Osteoblast (primary cell): ENCODE results near the gene STEAP3. TPM values are rescaled to one million over a fixed set of nuclear protein-coding genes. Genes with fewer than 3 reads are reported as not detected.

Source experiments
- DNase-seq: peaks from one replicate; pipeline ENCODE4 v3.0.0; 2011; ENCODE audit warnings: low spot score, mixed read lengths; ENCODE audit not compliant: insufficient read length; ENCODE audit errors: missing footprints
- H2AFZ ChIP-seq: 2 replicates; pipeline ENCODE4 v1.6.0; 2011; ENCODE audit warnings: mild to moderate bottlenecking, low read length
- H3K27ac ChIP-seq: 2 replicates; pipeline ENCODE4 v1.5.1; 2011; ENCODE audit warnings: mild to moderate bottlenecking, low read depth, low read length, moderate library complexity
- H3K27me3 ChIP-seq: 2 replicates; pipeline ENCODE4 v1.6.0; 2012; ENCODE audit warnings: mild to moderate bottlenecking, control low read depth, inconsistent platforms, low read length, moderate library complexity; ENCODE audit not compliant: insufficient read depth
- H3K36me3 ChIP-seq: 2 replicates; pipeline ENCODE4 v1.5.1; 2011; ENCODE audit warnings: mild to moderate bottlenecking, low read length, control low read depth, moderate library complexity; ENCODE audit not compliant: insufficient read depth
- H3K4me1 ChIP-seq: 2 replicates; pipeline ENCODE4 v1.5.1; 2011; ENCODE audit warnings: mild to moderate bottlenecking, low read length, control low read depth, moderate library complexity; ENCODE audit not compliant: insufficient read depth
- H3K4me2 ChIP-seq: 2 replicates; pipeline ENCODE4 v1.6.0; 2011; ENCODE audit warnings: mild to moderate bottlenecking, low read length; ENCODE audit not compliant: insufficient read depth
- H3K4me3 ChIP-seq: fragments of 200-600 bp; sonication (generic); 3 replicates; pipeline ENCODE4 v1.5.1; 2012; ENCODE audit warnings: mild to moderate bottlenecking, low read length, inconsistent platforms; ENCODE audit not compliant: insufficient read depth
- H3K79me2 ChIP-seq: 2 replicates; pipeline ENCODE4 v1.6.0; 2012; ENCODE audit warnings: mild to moderate bottlenecking, low read length, control low read depth, inconsistent platforms; ENCODE audit not compliant: insufficient read depth
- H3K9me3 ChIP-seq: 2 replicates; pipeline ENCODE4 v1.5.1; 2011; ENCODE audit warnings: low read depth, low read length, control low read depth
- H4K20me1 ChIP-seq: 2 replicates; pipeline ENCODE4 v1.6.0; 2012; ENCODE audit warnings: mild to moderate bottlenecking, low read length, control low read depth; ENCODE audit not compliant: insufficient read depth
- total RNA-seq: library from RNA; depleted of rRNA; stranded (reverse); fragments of >200 nt; gene quantifications from 2 replicates; pipeline ENCODE4 v1.2.3, GENCODE V29; 2012
- TF ChIP-seq, protein P1 (sequence below): IDR thresholded peaks from 2 replicates; pipeline ENCODE4 v1.5.1; 2011; ENCODE audit warnings: mild to moderate bottlenecking, low read depth, low read length, moderate library complexity; ENCODE audit errors: extremely low read depth

Gene STEAP3
- total RNA-seq, 1 donor, result 40.9 TPM

DNA sequence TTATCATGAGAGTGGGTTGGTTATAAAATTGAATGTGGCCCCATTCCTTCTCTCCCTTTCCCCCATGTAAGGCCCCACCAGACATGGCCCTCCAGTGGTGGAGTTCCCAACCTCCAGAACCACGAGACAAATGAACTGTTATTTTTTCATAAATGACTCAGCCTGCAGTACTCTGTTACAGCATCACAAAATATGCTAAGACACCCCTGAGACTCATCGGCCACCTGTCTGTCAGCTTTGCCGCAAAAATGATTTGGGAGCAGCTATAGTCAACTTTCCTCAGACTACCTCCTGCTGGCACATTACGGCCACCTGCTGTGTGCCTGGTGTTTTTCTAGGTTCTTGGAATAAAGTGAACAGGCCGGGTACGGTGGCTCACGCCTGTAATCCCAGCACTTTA lies 43.6 kb upstream of the STEAP3 start:
- Histone ChIP-seq H2AFZ (peak overlapping the region; percentile 72), H3K9me3 (no peaks in the 10 kb centered on the region), H4K20me1 (no peaks in the 10 kb centered on the region), H3K4me1 (peaks cover 10% of the 10 kb centered on the region), H3K36me3 (no peaks in the 10 kb centered on the region), H3K79me2 (no peaks in the 10 kb centered on the region), H3K27me3 (no peaks in the 10 kb centered on the region), H3K4me3 (no peak overlapping the region), H3K4me2 (no peak overlapping the region), H3K27ac (no peak overlapping the region)
- TF ChIP-seq, protein P1, sequence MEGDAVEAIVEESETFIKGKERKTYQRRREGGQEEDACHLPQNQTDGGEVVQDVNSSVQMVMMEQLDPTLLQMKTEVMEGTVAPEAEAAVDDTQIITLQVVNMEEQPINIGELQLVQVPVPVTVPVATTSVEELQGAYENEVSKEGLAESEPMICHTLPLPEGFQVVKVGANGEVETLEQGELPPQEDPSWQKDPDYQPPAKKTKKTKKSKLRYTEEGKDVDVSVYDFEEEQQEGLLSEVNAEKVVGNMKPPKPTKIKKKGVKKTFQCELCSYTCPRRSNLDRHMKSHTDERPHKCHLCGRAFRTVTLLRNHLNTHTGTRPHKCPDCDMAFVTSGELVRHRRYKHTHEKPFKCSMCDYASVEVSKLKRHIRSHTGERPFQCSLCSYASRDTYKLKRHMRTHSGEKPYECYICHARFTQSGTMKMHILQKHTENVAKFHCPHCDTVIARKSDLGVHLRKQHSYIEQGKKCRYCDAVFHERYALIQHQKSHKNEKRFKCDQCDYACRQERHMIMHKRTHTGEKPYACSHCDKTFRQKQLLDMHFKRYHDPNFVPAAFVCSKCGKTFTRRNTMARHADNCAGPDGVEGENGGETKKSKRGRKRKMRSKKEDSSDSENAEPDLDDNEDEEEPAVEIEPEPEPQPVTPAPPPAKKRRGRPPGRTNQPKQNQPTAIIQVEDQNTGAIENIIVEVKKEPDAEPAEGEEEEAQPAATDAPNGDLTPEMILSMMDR, result no peak
- DNase-seq, result no peak

DNA sequence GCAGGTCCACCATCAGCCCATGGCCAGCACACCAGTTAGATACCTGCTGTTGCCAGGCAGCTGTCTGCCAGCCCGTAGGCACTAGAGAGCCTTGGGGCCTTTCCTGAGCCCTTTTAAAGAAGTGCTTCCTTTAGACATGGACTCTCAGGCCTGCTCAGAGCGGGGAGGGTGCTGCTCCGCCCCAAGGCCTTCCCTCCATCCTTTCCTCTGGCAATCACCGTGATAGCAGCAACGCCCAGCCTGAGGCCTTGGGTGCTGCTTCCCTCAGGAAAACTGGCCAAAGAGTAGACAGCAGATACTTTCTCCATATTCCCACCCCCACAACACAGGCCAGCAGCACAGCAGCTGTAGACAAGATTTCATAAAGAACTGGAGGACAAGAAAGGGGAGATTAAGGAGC lies 42.7 kb upstream of the STEAP3 start:
- Histone ChIP-seq H2AFZ (no peak overlapping the region), H4K20me1 (no peaks in the 10 kb centered on the region), H3K36me3 (no peaks in the 10 kb centered on the region), H3K4me1 (peaks cover 10% of the 10 kb centered on the region), H3K27me3 (no peaks in the 10 kb centered on the region), H3K4me2 (no peak overlapping the region), H3K79me2 (no peaks in the 10 kb centered on the region), H3K4me3 (no peak overlapping the region), H3K9me3 (no peaks in the 10 kb centered on the region), H3K27ac (no peak overlapping the region)
- TF ChIP-seq, protein P1, result no peak
- no peak for DNase-seq

DNA sequence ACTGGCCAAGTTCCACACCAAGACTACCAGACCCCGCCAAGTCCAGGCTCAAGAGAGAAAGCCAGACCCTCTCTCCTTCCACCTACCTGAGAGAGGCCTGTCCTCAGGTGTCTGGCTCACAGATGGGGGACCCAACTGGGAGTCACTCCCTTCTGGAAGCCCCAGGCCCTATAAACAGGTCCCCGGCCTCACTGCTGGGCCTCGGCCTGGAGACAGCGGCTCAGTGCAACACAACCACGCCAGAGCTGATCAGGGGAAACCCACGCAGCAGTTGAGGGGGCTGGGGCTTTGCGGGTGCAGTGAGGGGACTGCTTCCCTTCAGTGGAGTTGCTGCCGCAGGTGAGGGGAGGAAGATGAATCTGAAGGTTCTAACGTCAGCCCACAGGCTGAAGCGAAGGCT lies 42.2 kb upstream of the STEAP3 start:
- H3K9me3 ChIP-seq, result no peaks in the 10 kb centered on the region
- no peak overlapping the region for H3K27ac ChIP-seq
- H3K36me3 ChIP-seq, result no peaks in the 10 kb centered on the region
- H3K4me3 ChIP-seq, result no peak overlapping the region
- H3K4me1 ChIP-seq, result peaks cover 10% of the 10 kb centered on the region
- no peak overlapping the region for H2AFZ ChIP-seq
- TF ChIP-seq, protein P1, result no peak
- no peaks in the 10 kb centered on the region for H4K20me1 ChIP-seq
- no peaks in the 10 kb centered on the region for H3K79me2 ChIP-seq
- DNase-seq, result no peak
- no peak overlapping the region for H3K4me2 ChIP-seq
- H3K27me3 ChIP-seq, result no peaks in the 10 kb centered on the region

DNA sequence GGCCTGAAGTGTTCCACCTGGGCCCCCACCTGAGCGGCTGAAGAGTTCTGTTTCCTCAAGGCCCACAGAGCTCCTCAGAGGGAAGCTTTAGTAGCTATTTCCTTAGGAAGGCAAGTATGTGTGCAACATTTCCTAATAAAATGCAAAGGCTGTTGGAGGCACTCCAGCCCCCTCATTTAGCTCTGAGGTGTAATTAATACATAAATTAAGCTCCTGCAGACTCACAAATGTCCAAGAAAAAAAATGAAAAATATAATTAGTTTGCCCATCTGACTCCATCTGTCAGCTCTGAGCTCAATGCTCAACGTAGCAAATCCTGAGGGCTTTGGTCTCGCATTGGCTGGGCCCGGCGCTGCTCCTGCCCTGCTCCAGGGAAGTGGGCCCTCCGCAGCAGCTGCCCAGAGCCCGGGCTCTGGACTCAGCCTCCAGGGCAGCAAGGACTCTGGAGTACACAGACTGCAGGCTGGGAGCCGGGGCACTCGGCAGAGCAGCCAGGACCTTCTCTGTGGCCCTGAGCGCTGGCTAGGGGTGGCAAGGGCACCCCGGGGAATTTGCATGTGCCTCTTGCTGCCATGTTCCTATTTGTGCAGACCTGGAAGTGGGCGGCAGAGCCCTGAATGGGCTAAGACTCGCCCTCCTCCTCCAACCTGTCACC lies 41.7 kb upstream of the STEAP3 start:
- no peaks in the 10 kb centered on the region for H3K27me3 ChIP-seq
- H2AFZ ChIP-seq, result no peak overlapping the region
- no peaks in the 10 kb centered on the region for H3K36me3 ChIP-seq
- peaks cover 10% of the 10 kb centered on the region for H3K4me1 ChIP-seq
- H4K20me1 ChIP-seq, result no peaks in the 10 kb centered on the region
- no peak overlapping the region for H3K4me2 ChIP-seq
- H3K9me3 ChIP-seq, result no peaks in the 10 kb centered on the region
- no peak for DNase-seq
- no peaks in the 10 kb centered on the region for H3K79me2 ChIP-seq
- no peak overlapping the region for H3K27ac ChIP-seq
- TF ChIP-seq, protein P1, result no peak
- H3K4me3 ChIP-seq, result no peak overlapping the region
